HAP-1 (cell line): ENCODE measurements around the gene TBXAS1.

Source experiments
- DNase-seq, 2 experiments: peaks; one replicate each; pipeline ENCODE4 v3.0.0-alpha.2; 2016 to 2020; ENCODE audit warnings: low spot score in 2 of 2
- H3K27me3 ChIP-seq: fragments of 250-450 bp; sonication (Bioruptor Pico); 2 replicates; pipeline ENCODE4 v1.5.1; 2020; ENCODE audit warnings: low read depth, mild to moderate bottlenecking, moderate library complexity
- H3K36me3 ChIP-seq: fragments of 250-450 bp; sonication (Bioruptor Pico); replicated peaks from 2 replicates; pipeline ENCODE4 v1.5.1; 2020; ENCODE audit warnings: mild to moderate bottlenecking
- H3K4me1 ChIP-seq: fragments of 250-450 bp; sonication (Bioruptor Pico); 2 replicates; pipeline ENCODE4 v1.5.1; 2020; ENCODE audit warnings: mild to moderate bottlenecking
- H3K4me3 ChIP-seq: fragments of 250-450 bp; sonication (Bioruptor Pico); 2 replicates; pipeline ENCODE4 v1.5.1; 2020; ENCODE audit warnings: mild to moderate bottlenecking, moderate library complexity
- H3K9me3 ChIP-seq: fragments of 250-450 bp; sonication (Bioruptor Pico); 2 replicates; pipeline ENCODE4 v1.5.1; 2020; ENCODE audit warnings: mild to moderate bottlenecking, moderate library complexity
- in situ Hi-C: fragments of 300-500 bp; cut with MboI; formaldehyde crosslinking; loops from 3 replicates; pipeline ENCODE4 v1.14.3; 2020; ENCODE audit warnings: low sequenced_read_pairs, inconsistent platforms, mixed read lengths

TBXAS1 gene

GRCh38 chr7:139874302-139874629 is 45.2 kb downstream of the TBXAS1 start:
- H3K4me3 ChIP-seq = no peak overlapping the region
- no peaks in the 10 kb centered on the region for H3K4me1 ChIP-seq
- no peak for DNase-seq
- no peaks in the 10 kb centered on the region for H3K27me3 ChIP-seq
- H3K36me3 ChIP-seq = no peaks in the 10 kb centered on the region
- no peaks in the 10 kb centered on the region for H3K9me3 ChIP-seq
- in situ Hi-C loops = no loop called here

GRCh38 chr7:139875821-139876241 is 46.8 kb downstream of the TBXAS1 start:
- no peak overlapping the region for H3K4me3 ChIP-seq
- no peaks in the 10 kb centered on the region for H3K27me3 ChIP-seq
- DNase-seq = no peak
- in situ Hi-C loops = no loop called here
- no peaks in the 10 kb centered on the region for H3K36me3 ChIP-seq
- H3K9me3 ChIP-seq = no peaks in the 10 kb centered on the region
- no peaks in the 10 kb centered on the region for H3K4me1 ChIP-seq

- Histone ChIP-seq H3K4me1 (no peaks in the 10 kb centered on the region), H3K27me3 (no peaks in the 10 kb centered on the region), H3K36me3 (no peaks in the 10 kb centered on the region), H3K9me3 (no peaks in the 10 kb centered on the region), H3K4me3 (no peak overlapping the region)
- no peak for DNase-seq
- in situ Hi-C loops = no loop called here
These were observed 47.7 kb downstream of the TBXAS1 start for GRCh38 chr7:139876622-139877283.

GRCh38 chr7:139883814-139884213 is 54.8 kb downstream of the TBXAS1 start:
- H3K4me3 ChIP-seq = no peak overlapping the region
- H3K36me3 ChIP-seq = no peaks in the 10 kb centered on the region
- no peaks in the 10 kb centered on the region for H3K9me3 ChIP-seq
- in situ Hi-C loops = no loop called here
- H3K4me1 ChIP-seq = no peaks in the 10 kb centered on the region
- H3K27me3 ChIP-seq = peaks cover 2% of the 10 kb centered on the region
- no peak for DNase-seq

DNA sequence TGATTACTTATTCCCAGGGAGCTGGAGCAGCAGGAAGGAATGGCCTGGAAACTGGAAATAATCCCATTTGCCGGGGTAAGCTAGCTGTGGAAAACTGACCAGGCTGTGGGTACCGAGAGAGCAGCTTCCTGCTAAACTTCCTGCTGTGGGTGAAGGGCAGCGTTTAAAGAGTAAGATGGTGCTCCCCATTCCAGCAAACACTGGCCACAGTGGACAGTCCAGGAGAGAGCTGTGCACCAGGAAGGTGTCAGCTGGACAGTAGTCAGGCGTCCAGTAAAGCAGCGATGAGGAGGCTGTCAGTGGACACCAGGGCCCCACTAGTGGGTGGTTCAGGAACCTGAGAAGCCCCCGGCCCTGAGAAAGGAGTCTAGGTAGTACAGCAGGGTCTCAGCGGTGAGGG is 55.4 kb downstream of the TBXAS1 start:
- in situ Hi-C loops = no loop called here
- peaks cover 2% of the 10 kb centered on the region for H3K27me3 ChIP-seq

DNA sequence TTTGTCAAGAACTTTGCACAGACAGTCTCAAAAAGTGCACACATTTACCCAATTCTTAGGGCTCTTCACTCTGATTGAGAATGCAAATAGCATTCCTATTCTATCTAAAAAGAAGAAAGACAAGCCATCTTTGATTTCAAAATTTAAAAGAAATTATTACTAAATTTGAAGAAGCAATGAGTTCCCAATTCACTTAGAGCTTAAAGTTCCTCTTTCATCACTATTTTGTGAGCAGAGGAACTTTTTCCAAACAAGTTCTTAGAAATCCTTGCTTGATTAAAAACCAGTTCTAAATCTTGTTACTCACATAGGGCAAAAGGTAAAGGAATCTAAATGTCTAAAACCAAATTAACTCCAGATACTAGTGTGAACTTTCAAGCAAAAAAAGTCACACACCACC is 56.4 kb downstream of the TBXAS1 start:
- DNase-seq = no peak
- in situ Hi-C loops = no loop called here
- Histone ChIP-seq H3K4me3 (no peak overlapping the region), H3K9me3 (no peaks in the 10 kb centered on the region), H3K27me3 (peaks cover 2% of the 10 kb centered on the region), H3K4me1 (no peaks in the 10 kb centered on the region), H3K36me3 (no peaks in the 10 kb centered on the region)

More for the DNA sequence above, 55.4 kb downstream of the TBXAS1 start:
- Histone ChIP-seq H3K9me3 (no peaks in the 10 kb centered on the region), H3K4me3 (no peak overlapping the region), H3K36me3 (no peaks in the 10 kb centered on the region), H3K4me1 (no peaks in the 10 kb centered on the region)
- no peak for DNase-seq

DNA sequence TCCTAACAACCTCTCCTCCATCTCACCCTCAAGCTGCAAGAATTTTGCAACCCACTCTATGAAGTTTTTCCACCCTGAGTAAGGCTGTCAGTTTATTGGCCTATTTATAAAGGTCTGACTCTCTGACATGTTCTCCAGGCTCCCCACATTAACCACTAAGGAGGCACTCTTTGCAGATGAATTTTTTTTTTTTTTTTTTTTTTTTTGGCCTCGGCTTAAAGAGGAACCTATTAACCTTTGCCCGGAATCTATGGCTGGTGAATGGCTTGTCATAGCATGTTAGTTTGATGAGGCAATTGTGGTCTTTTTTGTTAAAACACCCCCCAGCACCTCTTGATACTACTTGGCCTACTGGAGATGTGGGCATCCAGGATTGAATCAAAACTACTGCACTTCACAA is 57.1 kb downstream of the TBXAS1 start:
- DNase-seq = no peak
- in situ Hi-C loops = no loop called here

DNA sequence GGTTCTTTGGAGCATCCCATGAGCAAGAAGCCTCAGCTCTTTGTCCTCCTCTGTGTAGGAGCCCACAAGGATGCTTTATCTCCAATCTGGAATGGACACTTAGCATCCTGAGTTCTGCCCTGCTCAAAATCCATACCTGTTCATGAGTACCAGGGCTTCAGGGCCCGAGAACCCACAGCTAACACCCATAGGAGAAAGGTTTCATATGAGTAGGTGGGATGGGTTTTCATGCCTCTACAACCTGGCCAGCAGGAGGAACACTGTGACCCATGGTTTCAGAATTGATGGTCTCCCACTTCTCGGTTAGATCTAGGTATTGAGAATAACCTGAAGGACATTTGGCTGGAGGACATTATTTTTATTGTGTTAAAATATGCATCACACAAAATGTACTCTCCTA is 57.8 kb downstream of the TBXAS1 start:
- Histone ChIP-seq H3K27me3 (peaks cover 2% of the 10 kb centered on the region), H3K9me3 (no peaks in the 10 kb centered on the region), H3K4me3 (no peak overlapping the region), H3K36me3 (no peaks in the 10 kb centered on the region), H3K4me1 (no peaks in the 10 kb centered on the region)
- DNase-seq = no peak
- in situ Hi-C loops = no loop called here

More for the DNA sequence above, 57.1 kb downstream of the TBXAS1 start:
- Histone ChIP-seq H3K27me3 (peaks cover 2% of the 10 kb centered on the region), H3K4me1 (no peaks in the 10 kb centered on the region), H3K36me3 (no peaks in the 10 kb centered on the region), H3K4me3 (no peak overlapping the region), H3K9me3 (no peaks in the 10 kb centered on the region)

GRCh38 chr7:139887992-139888481 is 59.0 kb downstream of the TBXAS1 start:
- no peaks in the 10 kb centered on the region for H3K4me1 ChIP-seq
- no peaks in the 10 kb centered on the region for H3K36me3 ChIP-seq
- DNase-seq = no peak
- in situ Hi-C loops = no loop called here
- H3K4me3 ChIP-seq = no peak overlapping the region
- no peaks in the 10 kb centered on the region for H3K9me3 ChIP-seq
- peaks cover 2% of the 10 kb centered on the region for H3K27me3 ChIP-seq

DNA sequence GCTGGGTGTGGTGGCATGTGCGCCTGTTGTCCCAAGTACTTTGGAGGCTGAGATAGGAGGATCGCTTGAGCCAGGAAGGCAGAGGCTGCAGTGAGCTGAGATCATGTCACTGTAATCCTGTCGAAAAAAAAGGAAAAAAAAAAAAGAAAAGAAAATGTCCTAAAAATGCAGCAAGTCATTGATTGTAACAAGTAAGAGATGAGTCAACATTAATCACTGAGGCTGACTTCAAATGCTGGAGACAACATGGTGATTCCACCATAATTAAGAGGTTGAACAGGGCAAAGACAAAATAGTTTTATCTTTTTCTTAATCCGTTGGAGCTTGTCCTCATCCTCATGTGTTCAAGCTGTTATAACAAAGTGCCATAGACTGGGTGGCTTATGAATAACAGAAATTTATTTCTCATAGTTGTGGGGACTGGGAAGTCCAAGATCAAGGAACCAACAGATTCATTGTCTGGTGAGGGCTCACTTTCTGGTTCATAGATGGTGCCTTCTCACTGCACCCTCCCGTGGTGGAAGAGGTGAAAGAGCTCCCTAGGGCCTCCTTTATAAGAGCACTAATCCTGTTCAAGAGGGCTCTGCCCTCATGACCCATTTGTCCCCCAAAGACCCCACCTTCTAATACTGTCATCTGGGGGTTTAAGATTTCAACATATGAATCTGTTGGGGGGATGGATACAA is 60.3 kb downstream of the TBXAS1 start:
- DNase-seq = no peak
- in situ Hi-C loops = no loop called here
- Histone ChIP-seq H3K9me3 (no peaks in the 10 kb centered on the region), H3K27me3 (peaks cover 5% of the 10 kb centered on the region), H3K4me1 (no peaks in the 10 kb centered on the region), H3K4me3 (no peak overlapping the region), H3K36me3 (no peaks in the 10 kb centered on the region)

DNA sequence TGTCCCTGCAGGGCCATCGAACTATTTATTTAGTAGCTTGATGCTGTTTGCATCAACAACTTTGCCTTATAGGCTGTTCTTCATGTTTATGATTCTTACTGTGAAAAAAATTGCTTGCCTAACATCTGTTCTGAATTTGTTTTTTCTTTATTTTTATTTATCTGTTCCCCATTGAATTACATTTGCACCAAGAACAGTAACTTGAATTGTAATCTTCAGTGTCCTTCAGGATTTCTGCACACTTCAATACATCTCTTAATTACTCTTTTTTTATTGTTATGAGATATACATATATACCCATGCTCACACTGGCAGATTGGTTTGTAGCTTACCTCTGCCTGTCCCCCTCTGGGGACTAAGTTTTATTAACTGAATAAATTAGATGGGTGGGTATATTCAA is 64.4 kb downstream of the TBXAS1 start:
- no peaks in the 10 kb centered on the region for H3K9me3 ChIP-seq
- H3K27me3 ChIP-seq = peaks cover 2% of the 10 kb centered on the region; the same call in 1 of the 2 replicates
- in situ Hi-C loops = no loop called here
- H3K36me3 ChIP-seq = no peaks in the 10 kb centered on the region
- no peak overlapping the region for H3K4me3 ChIP-seq
- no peaks in the 10 kb centered on the region for H3K4me1 ChIP-seq
- DNase-seq = no peak

DNA sequence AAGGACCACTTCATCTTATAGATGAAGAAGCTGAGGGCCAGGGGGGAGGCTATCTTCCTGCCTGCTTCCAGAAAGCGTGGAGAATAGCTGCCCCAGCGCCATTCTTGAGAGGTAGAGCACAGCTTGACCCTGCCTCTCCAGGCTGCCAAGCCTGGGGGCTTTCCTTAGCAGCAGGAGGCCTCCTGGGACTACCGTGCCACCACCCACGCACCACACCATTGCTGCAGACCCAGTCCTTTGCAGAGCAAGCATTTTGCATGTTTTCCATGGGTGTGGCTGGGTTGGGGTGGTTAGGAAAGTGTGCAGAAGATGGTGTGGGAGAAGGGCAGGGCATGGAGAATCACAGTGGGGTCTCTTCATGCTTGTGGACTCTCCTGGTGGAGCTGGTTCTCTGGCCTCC is 64.9 kb downstream of the TBXAS1 start:
- Histone ChIP-seq H3K27me3 (peaks cover 2% of the 10 kb centered on the region; the same call in 1 of the 2 replicates), H3K36me3 (no peaks in the 10 kb centered on the region), H3K4me1 (no peaks in the 10 kb centered on the region), H3K4me3 (no peak overlapping the region), H3K9me3 (no peaks in the 10 kb centered on the region)
- in situ Hi-C loops = no loop called here
- DNase-seq = no peak

DNA sequence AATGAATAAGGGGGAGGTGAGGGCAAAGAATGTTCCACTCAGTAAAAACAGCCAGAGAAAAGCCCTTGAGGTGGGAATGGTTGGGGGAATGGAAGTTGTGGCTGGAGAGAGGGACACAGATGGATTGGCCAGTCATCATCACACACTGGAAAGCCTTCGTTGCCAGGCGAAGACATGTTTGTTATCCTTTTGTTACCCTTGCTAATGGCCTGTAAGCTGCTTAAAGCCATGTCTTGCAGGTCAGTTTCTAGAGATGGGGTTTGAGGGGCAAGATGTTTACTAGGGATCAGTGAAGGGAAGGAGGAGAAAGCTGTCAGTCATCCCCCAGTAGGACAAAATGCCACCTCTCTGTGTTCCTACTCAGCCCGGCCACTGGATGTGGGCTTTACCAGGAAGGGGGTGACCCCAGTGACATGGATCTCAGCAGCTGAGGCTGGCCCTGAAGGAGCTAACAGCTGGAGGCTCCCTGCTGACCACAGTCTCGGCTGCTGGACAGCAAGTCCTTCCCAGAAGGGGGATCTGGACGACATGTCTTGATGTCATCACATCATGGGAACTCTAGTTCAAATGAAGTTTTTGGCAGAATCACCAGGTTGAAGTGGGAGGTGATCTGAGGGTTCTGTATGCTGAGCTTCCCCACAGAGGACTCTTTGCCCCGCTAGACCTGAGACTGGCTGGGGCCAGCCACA is 66.2 kb downstream of the TBXAS1 start:
- H3K4me3 ChIP-seq = no peak overlapping the region
- no peaks in the 10 kb centered on the region for H3K36me3 ChIP-seq
- H3K9me3 ChIP-seq = no peaks in the 10 kb centered on the region
- no peaks in the 10 kb centered on the region for H3K4me1 ChIP-seq
- in situ Hi-C loops = no loop called here
- peaks cover 2% of the 10 kb centered on the region; the same call in 1 of the 2 replicates for H3K27me3 ChIP-seq
- no peak for DNase-seq

- no peaks in the 10 kb centered on the region for H3K36me3 ChIP-seq
- H3K9me3 ChIP-seq = no peaks in the 10 kb centered on the region
- no peaks in the 10 kb centered on the region for H3K4me1 ChIP-seq
- in situ Hi-C loops = no loop called here
- peaks cover 2% of the 10 kb centered on the region; the same call in 1 of the 2 replicates for H3K27me3 ChIP-seq
- no peak for DNase-seq
- H3K4me3 ChIP-seq = no peak overlapping the region
These were observed 67.2 kb downstream of the TBXAS1 start for GRCh38 chr7:139896288-139896687.
